Right kidney (tissue), 9 donors: ENCODE data around the gene RAG1.
"Not testable (repeated sequence)": the region's sequence is repeated elsewhere in the genome, so short reads cannot be mapped to it uniquely, and the experiment has no call there.

Experiments used
- DNase-seq: peaks from one replicate; pipeline ENCODE4 v3.0.0-alpha.2; 2016
- long read RNA-seq, 8 donors: transcript quantifications; one replicate each; lab custom pipeline, GENCODE V29; 2026

The RAG1 gene
- long read RNA-seq, donor 1 = 0 reads
- long read RNA-seq, donor 2 = 0 reads
- long read RNA-seq, donor 3 = 0 reads
- long read RNA-seq, donor 4, full-length matches to known transcripts = 1 of 1 reads
- long read RNA-seq, donor 4, partial matches to known transcripts = 0 of 1 reads
- long read RNA-seq, donor 4, other reads (novel, unspliced or antisense) = 0 of 1 reads
- long read RNA-seq, donor 5 = 0 reads
- long read RNA-seq, donor 6 = 0 reads
- long read RNA-seq, donor 7 = 0 reads
- long read RNA-seq, donor 8 = 0 reads

- DNase-seq = no peak
Measured at GRCh38 chr11:36567694-36568093, at the start of gene RAG1. RAG1 (plus strand) TSS chr11:36568007; CDS start chr11:36573305, 5,298 bp downstream.

- no peak for DNase-seq
Measured at GRCh38 chr11:36530840-36531239, 37.0 kb upstream of the RAG1 start.

DNA sequence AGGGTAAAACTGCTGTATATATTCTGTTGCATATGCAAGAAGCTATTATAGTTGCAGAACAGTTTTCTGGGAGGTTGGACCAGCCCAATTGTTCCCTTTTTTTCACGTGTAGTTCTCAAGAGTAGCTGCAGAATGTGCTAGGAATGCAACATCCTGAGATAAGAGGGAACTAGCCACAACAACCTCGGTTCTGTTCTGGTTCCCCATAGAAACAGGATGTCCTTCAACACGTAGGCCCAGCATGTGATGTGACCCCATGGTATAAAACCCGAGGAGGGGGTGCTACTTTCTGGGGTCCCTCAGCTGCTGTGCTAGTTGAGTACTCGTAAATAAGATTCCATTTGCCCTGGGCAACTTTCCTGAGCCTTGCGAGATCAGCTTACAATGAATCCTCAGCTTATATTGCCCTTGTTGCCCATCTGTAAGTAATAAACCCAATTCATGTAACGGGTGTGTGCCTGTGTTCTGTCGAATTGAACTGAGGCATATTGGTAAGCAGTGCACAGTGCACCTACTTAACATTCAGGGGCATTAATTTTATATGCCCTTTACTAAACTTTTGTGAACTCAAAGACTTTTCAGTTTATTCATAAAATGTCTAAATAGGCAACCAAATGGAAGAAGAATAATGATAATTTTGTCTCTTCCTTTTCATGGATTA is 34.7 kb upstream of the RAG1 start:
- DNase-seq = no peak

DNA sequence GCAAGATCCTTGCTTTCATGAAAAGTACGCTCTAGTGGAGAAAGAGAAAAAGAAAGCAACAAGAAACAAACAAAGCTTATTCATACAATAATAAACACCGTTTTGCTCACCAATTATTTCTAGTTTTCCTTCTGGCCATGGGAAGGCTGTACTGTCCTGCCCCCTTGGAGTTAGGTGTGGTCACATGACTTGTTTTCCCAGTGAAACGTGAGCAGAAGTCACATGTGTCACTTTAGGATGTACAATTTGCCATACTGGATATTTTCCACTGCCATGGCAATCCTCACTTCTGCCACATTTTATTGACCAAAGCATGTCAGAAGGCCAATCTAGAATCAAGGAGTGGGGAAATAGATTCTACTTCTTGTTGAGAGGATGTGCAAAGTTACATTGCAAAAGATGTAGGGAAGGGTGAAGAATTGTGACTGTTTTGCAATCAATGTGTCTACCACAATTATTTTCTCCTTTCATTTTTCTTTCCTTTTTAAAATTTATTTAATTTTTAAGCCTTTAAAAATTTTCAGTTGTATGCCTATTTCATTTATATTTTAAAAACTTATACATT is 33.4 kb upstream of the RAG1 start:
- DNase-seq = no peak

DNA sequence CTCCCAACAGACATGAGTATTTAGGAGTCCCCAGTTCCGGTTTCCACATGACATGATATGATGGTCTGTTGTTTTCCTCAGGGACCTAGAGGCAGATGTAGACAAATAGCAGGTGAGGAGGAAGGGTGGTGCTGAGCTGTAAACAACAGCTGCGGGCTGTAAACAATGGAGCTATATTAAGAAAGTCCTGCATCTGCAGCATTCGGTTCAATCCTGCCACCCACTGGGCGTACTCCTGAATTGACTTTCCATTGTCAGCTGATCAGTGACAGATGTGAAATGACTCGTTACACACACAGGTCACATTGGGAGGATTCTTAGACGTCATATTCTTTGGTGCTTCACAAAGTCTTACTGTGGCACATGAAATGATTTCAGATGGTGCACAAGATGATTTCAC is 26.8 kb upstream of the RAG1 start:
- DNase-seq = no peak

- no peak for DNase-seq
Measured at GRCh38 chr11:36550385-36551115, 17.3 kb upstream of the RAG1 start.

DNA sequence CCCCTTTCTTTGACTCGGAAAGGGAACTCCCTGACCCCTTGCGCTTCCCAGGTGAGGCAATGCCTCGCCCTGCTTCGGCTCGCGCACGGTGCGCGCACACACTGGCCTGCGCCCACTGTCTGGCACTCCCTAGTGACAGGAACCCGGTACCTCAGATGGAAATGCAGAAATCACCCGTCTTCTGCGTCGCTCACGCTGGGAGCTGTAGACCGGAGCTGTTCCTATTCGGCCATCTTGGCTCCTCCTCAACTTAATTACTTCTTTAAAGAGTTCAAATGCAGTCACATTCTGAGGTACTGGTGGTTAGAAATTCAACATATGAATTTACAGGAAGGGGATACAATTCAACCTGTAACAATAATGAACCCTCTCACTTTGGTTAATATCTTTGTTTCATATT is 10.4 kb upstream of the RAG1 start:
- not testable (repeated sequence) for DNase-seq

DNA sequence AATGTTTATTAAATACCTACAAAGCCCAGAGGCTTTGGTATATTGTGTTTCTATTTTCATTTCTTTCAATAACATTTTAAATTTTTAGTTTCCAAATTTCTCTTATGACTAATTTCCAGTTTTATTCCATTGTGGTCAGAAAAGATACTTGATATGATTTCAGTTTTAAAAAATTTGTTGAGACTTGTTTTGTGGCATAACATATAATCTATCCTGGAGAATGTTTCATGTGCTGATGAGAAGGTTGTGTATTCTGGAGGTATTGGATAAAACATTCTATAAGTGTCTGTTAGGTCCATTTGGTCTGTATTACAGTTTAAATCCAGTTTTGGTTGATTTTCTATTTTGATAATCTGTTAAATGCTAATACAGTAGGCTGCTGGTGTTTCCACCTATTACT is 9.8 kb upstream of the RAG1 start:
- DNase-seq = no peak

GRCh38 chr11:36558571-36559413 is 9.0 kb upstream of the RAG1 start:
- no peak for DNase-seq

- peak; percentile 73 for DNase-seq
Measured at GRCh38 chr11:36564376-36565030, 3.3 kb upstream of the RAG1 start.

DNA sequence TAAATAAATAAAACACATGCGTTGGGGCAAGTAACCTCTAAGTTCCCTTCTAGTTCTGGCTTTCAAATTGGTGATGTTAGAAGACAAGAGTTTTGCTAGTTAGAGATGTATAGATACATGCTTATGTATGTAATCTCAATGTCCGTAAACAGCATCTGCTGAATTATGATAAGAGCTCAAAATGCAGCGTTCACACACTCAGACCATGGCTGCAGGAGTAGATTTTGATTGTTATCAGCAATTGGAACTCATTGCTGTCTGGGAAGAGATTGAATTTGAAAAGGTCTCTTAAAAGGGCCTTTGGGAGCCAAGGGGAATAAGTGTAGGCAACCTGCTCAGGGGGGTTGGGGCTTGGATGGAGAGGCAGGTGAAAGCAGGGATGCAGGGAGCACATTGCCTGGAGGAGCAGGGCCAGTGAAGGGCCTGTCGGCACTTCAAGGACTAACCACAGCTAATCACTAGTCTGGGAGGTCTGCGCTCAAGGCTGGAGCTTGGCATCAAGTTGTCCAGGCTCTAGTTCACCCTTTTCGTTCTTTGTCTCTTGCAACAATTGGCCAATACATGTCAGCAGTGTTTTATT is 2.7 kb upstream of the RAG1 start:
- no peak for DNase-seq

DNA sequence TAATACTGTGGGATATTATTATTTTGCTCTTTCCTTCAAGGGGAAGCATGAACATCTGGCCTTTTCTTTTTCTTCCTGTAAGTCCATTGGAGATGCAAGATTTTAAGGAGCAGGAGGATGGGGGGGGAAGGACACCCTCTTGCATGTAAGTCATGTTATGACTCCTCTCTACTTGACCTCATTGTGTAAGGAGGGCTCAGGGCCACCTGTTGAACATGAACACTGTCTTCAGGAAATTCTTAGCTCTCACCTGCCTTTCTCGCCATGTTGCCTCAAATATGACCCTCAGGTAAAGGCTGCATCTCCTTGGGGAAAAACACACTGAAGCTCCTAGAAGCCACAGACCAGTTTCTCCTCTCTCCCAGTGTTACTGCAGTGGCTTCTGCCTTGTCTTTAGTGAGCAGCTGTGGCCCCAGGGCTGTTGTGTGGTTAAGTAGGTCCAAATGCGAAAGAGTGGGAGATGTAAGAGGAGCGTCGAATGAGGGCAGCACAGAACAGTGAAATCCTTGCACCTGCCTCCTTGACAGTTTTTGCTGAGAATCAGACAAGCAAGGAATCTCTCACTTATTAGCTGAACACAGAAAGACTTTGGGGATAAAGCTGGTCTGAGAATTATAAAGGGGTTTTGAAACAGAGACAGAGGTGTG is 1.3 kb upstream of the RAG1 start:
- DNase-seq = no peak

- DNase-seq = no peak
Measured at GRCh38 chr11:36569095-36569494, 1.3 kb downstream of the RAG1 start.

DNA sequence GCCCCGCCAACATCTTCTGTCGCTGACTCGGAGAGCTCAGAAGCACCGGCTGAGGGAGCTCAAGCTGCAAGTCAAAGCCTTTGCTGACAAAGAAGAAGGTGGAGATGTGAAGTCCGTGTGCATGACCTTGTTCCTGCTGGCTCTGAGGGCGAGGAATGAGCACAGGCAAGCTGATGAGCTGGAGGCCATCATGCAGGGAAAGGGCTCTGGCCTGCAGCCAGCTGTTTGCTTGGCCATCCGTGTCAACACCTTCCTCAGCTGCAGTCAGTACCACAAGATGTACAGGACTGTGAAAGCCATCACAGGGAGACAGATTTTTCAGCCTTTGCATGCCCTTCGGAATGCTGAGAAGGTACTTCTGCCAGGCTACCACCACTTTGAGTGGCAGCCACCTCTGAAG is 6.7 kb downstream of the RAG1 start:
- DNase-seq = no peak

DNA sequence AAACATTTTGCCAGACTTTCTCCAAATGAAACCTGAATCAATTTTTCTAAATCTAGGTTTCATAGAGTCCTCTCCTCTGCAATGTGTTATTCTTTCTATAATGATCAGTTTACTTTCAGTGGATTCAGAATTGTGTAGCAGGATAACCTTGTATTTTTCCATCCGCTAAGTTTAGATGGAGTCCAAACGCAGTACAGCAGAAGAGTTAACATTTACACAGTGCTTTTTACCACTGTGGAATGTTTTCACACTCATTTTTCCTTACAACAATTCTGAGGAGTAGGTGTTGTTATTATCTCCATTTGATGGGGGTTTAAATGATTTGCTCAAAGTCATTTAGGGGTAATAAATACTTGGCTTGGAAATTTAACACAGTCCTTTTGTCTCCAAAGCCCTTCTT is 9.6 kb downstream of the RAG1 start:
- no peak for DNase-seq

DNA sequence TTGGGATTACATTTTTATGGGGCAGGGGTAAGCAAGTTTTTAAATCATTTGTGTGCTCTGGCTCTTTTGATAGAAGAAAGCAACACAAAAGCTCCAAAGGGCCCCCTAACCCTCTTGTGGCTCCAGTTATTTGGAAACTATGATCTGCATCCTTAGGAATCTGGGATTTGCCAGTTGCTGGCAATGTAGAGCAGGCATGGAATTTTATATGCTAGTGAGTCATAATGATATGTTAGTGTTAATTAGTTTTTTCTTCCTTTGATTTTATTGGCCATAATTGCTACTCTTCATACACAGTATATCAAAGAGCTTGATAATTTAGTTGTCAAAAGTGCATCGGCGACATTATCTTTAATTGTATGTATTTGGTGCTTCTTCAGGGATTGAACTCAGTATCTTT is 10.1 kb downstream of the RAG1 start:
- DNase-seq = no peak

GRCh38 chr11:36578458-36578857 is 10.7 kb downstream of the RAG1 start:
- DNase-seq = no peak

DNA sequence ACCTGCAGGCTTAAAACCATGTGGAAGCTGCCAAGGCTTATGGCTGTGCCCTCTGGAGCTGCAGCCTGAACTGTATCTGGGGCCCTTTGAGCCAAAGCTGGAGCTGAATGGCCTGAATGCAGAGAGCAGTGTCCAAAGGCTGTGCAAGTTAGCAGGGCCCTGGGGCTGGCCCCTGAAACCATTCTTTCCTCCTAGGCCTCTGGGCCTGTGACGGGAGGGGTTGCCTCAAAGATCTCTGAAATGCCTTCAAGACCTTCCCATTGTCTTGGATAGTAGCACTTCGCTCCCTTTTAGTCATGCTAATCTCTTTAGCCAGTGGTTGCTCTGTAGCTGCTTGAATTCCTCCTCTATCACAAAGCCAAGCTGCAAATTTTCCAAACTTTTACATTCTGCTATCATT is 13.7 kb downstream of the RAG1 start:
- no peak for DNase-seq

GRCh38 chr11:36583667-36584066 is 15.9 kb downstream of the RAG1 start:
- no peak for DNase-seq

GRCh38 chr11:36586543-36586942 is 18.7 kb downstream of the RAG1 start:
- DNase-seq = no peak

GRCh38 chr11:36588099-36588498 is 20.3 kb downstream of the RAG1 start:
- DNase-seq = no peak
